Dermis microvascular lymphatic vessel endothelial cell (primary cell): ENCODE measurements around the gene CCDC6. TPM values are rescaled to one million over a fixed set of nuclear protein-coding genes. Genes with fewer than 3 reads are reported as not detected.
"Not testable (repeated sequence)": the region's sequence is repeated elsewhere in the genome, so short reads cannot be mapped to it uniquely, and the experiment has no call there.

Experiments used
- DNase-seq, 2 donors: peaks; one replicate each; pipeline versions ENCODE4 v3.0.0 to v3.0.0-alpha.2; 2010; ENCODE audit warnings: low read depth in 2 of 2
- total RNA-seq: library from RNA; depleted of rRNA; stranded (reverse); fragments of >200 nt; gene quantifications from 2 replicates; pipeline ENCODE4 v1.2.1, GENCODE V29; 2014

CCDC6 gene
- total RNA-seq, 1 donor from 2014 or later = 16.4 TPM

DNA sequence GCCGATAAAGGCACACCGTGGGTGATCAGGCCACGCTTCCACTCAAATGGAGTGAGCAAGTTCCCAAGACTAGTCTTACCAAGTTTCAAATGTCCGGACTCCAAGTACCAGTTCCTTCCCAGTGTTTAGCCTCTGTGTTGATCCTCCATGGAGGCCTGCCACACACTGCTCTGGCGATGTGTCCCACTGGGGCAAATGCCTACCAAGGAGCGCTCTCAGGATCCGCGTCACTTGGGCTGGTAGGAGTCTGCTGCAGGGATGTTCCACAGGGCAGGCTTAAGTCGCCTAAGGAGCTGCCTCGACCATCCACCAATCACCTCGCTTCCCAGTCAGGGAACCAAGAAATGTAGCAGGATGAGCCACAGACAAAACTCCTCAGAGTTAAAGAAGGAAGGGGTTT is 135.7 kb downstream of the CCDC6 start:
- no peak for DNase-seq

- no peak for DNase-seq
Measured at GRCh38 chr10:59762505-59762904, 143.9 kb downstream of the CCDC6 start.

DNA sequence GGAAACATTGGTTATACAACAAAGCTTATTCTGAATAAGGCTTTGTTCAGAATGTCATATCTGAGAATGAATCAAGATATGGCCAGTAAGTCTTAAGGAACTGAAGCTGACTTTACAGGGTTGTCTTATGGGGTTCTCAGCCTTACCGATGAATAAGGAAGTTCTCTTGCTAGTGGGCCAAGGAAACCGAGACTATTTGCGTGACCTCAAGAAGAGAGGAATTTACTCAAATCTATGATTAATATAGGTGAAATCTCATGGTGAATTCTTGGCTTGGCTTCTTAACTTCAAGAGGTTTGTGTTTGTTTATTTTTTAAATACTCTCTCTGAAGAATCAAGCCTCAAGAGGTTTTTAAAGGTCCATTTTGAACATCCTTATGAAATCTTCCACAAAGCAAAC is 148.4 kb downstream of the CCDC6 start:
- DNase-seq = no peak

DNA sequence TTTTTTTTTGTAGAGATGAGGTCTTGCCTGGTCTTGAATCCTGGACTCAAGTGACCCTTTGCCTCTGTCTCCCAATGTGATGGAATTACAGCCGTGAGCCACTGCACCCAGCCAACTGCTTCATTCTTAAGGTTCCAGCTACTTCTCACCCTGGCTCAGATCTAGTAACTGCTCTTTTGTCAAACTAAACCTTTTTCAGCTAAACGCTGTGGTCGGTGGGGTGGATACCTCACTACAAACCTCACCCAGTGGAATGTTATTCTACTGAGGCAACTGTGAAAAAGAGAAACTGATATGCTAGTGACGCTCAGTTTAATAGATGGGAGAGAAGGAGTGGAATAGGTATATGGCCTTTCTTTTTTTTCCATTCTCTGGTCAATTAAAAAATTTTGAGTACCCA is 151.4 kb downstream of the CCDC6 start:
- DNase-seq = no peak

DNA sequence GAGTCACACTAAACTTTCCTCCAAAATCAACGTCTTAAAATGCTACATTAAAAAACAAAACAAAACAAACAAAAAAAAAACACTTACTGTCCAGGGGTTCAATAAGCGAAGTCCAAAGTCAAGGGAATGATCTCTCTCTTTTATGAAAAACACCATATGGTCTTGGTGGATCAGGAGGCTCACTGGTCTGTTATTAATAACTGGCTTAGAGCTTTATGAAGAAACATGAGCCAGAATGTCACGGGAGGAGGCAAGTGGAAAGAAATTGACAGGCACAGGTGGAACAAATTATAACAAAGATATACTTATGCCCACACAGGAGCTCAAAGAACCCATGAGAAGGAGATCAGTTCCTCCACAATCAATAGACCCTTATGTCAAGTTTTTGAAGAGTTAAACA is 153.1 kb downstream of the CCDC6 start, which contains the start of gene MRLN:
Gene MRLN (minus strand): TSS at position 189 of the 400 bp plus-strand sequence.
- DNase-seq = no peak

DNA sequence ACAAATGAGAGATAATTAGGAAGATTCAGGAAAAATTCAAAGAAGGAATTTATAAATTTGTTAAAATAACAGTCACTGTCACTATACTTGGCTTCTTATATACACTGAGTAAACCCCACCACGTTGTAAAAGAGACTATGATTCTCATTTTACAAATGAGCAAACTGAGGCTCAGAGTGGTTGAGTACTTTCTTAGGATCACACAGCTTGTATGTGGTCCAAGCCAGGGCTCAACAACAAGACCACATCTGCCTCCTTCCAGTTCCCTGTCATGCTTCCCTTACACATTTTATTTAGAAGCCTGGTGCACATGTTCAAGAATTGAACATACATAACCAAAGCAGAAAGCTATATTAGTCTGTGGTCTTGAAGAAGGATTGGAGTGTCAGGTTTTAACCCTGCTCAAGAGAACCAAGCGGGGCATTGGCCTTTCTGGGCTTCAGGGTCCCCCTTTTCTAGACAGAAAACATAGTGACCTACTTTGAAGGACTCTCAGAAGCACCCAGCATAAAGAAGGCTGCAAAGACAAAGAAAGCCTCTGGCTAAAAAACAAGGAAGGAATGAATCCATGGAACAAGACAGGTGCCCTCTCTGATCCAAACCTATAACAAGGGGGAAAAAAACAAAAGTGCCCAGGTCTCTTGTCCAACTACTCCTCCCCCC is 153.9 kb downstream of the CCDC6 start:
- no peak for DNase-seq

- no peak for DNase-seq
Measured at GRCh38 chr10:59750155-59750945, 156.0 kb downstream of the CCDC6 start.

- DNase-seq = no peak
Measured at GRCh38 chr10:59748834-59749233, 157.5 kb downstream of the CCDC6 start.

- no peak for DNase-seq
Measured at GRCh38 chr10:59745163-59745650, 161.1 kb downstream of the CCDC6 start.

DNA sequence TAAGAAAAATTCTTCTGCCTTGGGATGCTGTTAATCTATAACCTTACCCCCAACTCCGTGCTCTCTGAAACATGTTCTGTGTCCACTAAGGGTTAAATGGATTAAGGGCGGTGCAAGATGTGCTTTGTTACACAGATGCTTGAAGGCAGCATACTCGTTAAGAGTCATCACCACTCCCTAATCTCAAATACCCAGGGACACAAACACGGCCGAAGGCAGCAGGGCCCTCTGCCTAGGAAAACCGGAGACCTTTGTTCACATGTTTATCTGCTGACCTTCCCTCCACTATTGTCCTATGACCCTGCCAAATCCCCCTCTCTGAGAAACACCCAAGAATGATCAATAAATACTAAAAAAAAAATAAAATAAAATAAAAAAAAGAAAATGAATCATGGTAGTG is 161.6 kb downstream of the CCDC6 start:
- not testable (repeated sequence) for DNase-seq

GRCh38 chr10:59744156-59744555 is 162.2 kb downstream of the CCDC6 start:
- DNase-seq = not testable (repeated sequence)

DNA sequence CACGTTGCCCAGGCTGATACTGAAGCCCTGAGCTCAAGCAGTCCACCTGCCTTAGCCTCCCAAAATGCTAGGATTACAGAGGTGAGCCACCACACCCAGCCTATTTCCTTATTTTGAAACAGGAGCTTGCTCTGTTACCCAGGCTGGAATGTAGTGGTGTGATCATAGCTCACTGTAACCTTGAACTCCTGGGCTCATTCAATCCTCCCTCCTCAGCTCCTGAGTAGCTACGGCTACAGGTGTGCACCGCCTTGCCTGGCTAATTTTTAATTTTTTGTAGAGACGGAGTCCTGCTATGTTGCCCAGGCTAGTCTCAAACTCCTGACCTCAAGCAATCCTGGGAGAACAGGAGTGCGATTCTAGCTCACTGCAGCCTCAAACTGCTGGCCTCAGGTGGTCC is 164.8 kb downstream of the CCDC6 start:
- no peak for DNase-seq

DNA sequence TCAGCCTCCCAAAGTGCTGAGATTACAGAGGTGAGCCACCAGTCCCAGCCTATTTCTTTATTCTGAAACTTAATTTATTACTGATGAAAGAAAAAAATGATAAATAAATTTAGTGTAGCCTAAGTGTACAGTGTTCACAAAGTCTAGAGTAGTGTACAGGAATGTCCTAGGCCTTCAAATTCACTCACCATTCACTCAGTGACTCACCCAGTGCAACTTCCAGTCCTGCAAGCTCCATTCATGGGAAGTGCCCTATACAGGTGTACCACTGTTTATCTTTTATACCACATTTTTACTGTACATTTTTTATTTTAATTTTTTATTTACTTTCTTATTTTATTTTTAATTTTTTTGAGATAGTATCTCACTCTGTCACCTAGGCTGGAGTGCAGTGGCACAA is 165.3 kb downstream of the CCDC6 start:
- DNase-seq = no peak

Other genes with a start within 250 kb of the CCDC6 start
- 0.26 TPM in 1 of 2 replicates, not detected in the other for gene SLC16A9, start 196.7 kb downstream of the CCDC6 start, total RNA-seq
- gene MRLN, start 153.1 kb downstream of the CCDC6 start, total RNA-seq = not detected in 2 replicates